SK-N-SH treated with all-trans-retinoic acid at 6 μM for 48 hours (cell line): ENCODE data around the gene BRD4.

Source experiments
- ARNTL ChIP-seq: fragments of 450-650 bp; formaldehyde crosslinking; IDR thresholded peaks from 2 replicates; pipeline ENCODE4 v1.5.0; 2020; ENCODE audit warnings: low read depth, mild to moderate bottlenecking, moderate library complexity, borderline replicate concordance
- BACH2 ChIP-seq: fragments of 250-450 bp; sonication (Bioruptor Pico); IDR thresholded peaks from 2 replicates; pipeline ENCODE4 v1.9.0; 2021; ENCODE audit warnings: mild to moderate bottlenecking, borderline replicate concordance
- GLIS3 ChIP-seq: fragments of 250-450 bp; sonication (Bioruptor Pico); IDR thresholded peaks from 2 replicates; pipeline ENCODE4 v1.5.0; 2020; ENCODE audit warnings: mild to moderate bottlenecking, moderate library complexity
- PATZ1 ChIP-seq: fragments of 250-450 bp; sonication (Bioruptor Pico); IDR thresholded peaks from 2 replicates; pipeline ENCODE4 v1.8.0; 2020; ENCODE audit warnings: mild to moderate bottlenecking, moderate library complexity, borderline replicate concordance
- POU6F1 ChIP-seq: fragments of 250-450 bp; sonication (Bioruptor Pico); IDR thresholded peaks from 2 replicates; pipeline ENCODE4 v1.8.0; 2021; ENCODE audit warnings: low read depth, mild to moderate bottlenecking, moderate library complexity, borderline replicate concordance
- TCF4 ChIP-seq: fragments of 250-450 bp; sonication (Bioruptor Pico); IDR thresholded peaks from 2 replicates; pipeline ENCODE4 v1.8.0; 2021; ENCODE audit warnings: mild to moderate bottlenecking, moderate library complexity, borderline replicate concordance
- TOX ChIP-seq: fragments of 250-450 bp; sonication (Bioruptor Pico); IDR thresholded peaks from 2 replicates; pipeline ENCODE4 v1.8.0; 2021; ENCODE audit warnings: mild to moderate bottlenecking, moderate library complexity, borderline replicate concordance
- ZC3H10 ChIP-seq: fragments of 250-450 bp; sonication (Bioruptor Pico); IDR thresholded peaks from 2 replicates; pipeline ENCODE4 v1.5.1; 2021; ENCODE audit warnings: mild to moderate bottlenecking, moderate library complexity
- ZFP3 ChIP-seq: fragments of 250-450 bp; sonication (Bioruptor Pico); IDR thresholded peaks from 2 replicates; pipeline ENCODE4 v1.5.0; 2020; ENCODE audit warnings: mild to moderate bottlenecking, moderate library complexity
- ZFP30 ChIP-seq: fragments of 450-650 bp; formaldehyde crosslinking; IDR thresholded peaks from 2 replicates; pipeline ENCODE4 v1.5.0; 2022; ENCODE audit warnings: mild to moderate bottlenecking, moderate library complexity
- ZNF565 ChIP-seq: fragments of 450-650 bp; formaldehyde crosslinking; conservative IDR thresholded peaks from 2 replicates; pipeline ENCODE4 v1.5.0; 2020; ENCODE audit warnings: low read depth, mild to moderate bottlenecking, moderate library complexity

- TF ChIP-seq TCF4 (no peak), PATZ1 (CRISPR knock-in tag) (no peak), ZC3H10 (no peak), ZFP30 (CRISPR knock-in tag) (no peak), ZFP3 (CRISPR knock-in tag) (no peak), BACH2 (CRISPR knock-in tag) (no peak), GLIS3 (CRISPR knock-in tag) (no peak), POU6F1 (CRISPR knock-in tag) (no peak), TOX (CRISPR knock-in tag) (no peak), ARNTL (no peak), ZNF565 (CRISPR knock-in tag) (no peak)
Observed at GRCh38 chr19:15365264-15365663, 32.9 kb upstream of the BRD4 start.
